ENCODE results near the gene PEX12. TPM values are rescaled to one million over a fixed set of nuclear protein-coding genes. Genes with fewer than 3 reads are reported as not detected.

PEX12 gene
- total and polyA plus RNA-seq, 2 of the 4 experiments (the other 2 are of a cell fraction), result 4.5 to 7.9 TPM

- Histone ChIP-seq H2BK5ac (ENCODE audit: low read depth, low read length, poor library complexity, severe bottlenecking) (no peak overlapping the region), H4K91ac (ENCODE audit: insufficient read depth, low read depth, low read length) (no peak overlapping the region), H4K5ac (ENCODE audit: low read depth, low read length) (no peak overlapping the region), H3K56ac (ENCODE audit: extremely low read depth, insufficient read depth, low read length) (no peak overlapping the region), H3K14ac (replicated peaks; ENCODE audit: low read depth, low read length) (no peak overlapping the region), H2AK9ac (replicated peaks; ENCODE audit: low read depth, low read length, poor library complexity) (no peak overlapping the region), H3K9ac (ENCODE audit: low read depth, low read length) (no peak overlapping the region), H3K27ac (ENCODE audit: insufficient read depth, low read length) (no peak overlapping the region), H3K4me3 (ENCODE audit: insufficient read depth, low read depth, low read length) (no peak overlapping the region), H3K18ac (ENCODE audit: low read depth, low read length) (no peak overlapping the region), H3K4me1 (ENCODE audit: control insufficient read depth, insufficient read depth, low read length) (no peaks in the 10 kb centered on the region; the same call in 1 of the 2 replicates), H4K8ac (ENCODE audit: low read depth in 2 of 2, low read length in 2 of 2) (no peak overlapping the region), H3K36me3 (ENCODE audit: control insufficient read depth, insufficient read depth, low read length) (no peaks in the 10 kb centered on the region), H2AFZ (replicated peaks; ENCODE audit: low read length, poor library complexity) (no peak overlapping the region), H2BK15ac (ENCODE audit: low read depth, low read length) (no peak overlapping the region), H3K4me2 (ENCODE audit: low read depth, low read length) (no peak overlapping the region), H3K9me3 (ENCODE audit: control insufficient read depth, insufficient read depth, low read length) (no peaks in the 10 kb centered on the region), H2AK5ac (ENCODE audit: low read depth, low read length) (no peak overlapping the region), H2BK20ac (ENCODE audit: low read depth, low read length) (no peak overlapping the region), H3K79me1 (ENCODE audit: low read depth in 1 of 2, low read length in 2 of 2) (peaks cover 9 to 21% of the 10 kb centered on the region in 2 experiments; a peak in 3 of 4 replicates), H4K20me1 (ENCODE audit: insufficient read depth, low read length) (0 out of 2 replicates have a peak, but pooled peaks cover under 1% of the 10 kb centered on the region), H3K27me3 (ENCODE audit: control insufficient read depth, insufficient read depth, low read length) (no peaks in the 10 kb centered on the region), H3K4ac (ENCODE audit: low read depth, low read length) (no peak overlapping the region), H2BK120ac (ENCODE audit: low read depth, low read length) (no peak overlapping the region), H3K23ac (ENCODE audit: low read depth, low read length) (no peak overlapping the region), H3K9me1 (ENCODE audit: insufficient read depth, low read length) (no peaks in the 10 kb centered on the region; the same call in none of the 2 replicates)
- no CpG with 5 or more reads among the region's 1 CpG for WGBS, 2 experiments (ENCODE audit: extremely low coverage in 2 of 2, insufficient read length in 1 of 2)
- dilution Hi-C loops (cut with HindIII; ENCODE audit: low sequenced_read_pairs, unreplicated experiment) (no loop called here), intact Hi-C loops (cut with micrococcal nuclease) (no loop called here), in situ Hi-C loops (cut with MboI; ENCODE audit: low sequenced_read_pairs) (loop anchor here (25.0 kb wide), 1 partner anchor 597 kb away; the partner anchor contains the start of gene LIG3)
- DNase-seq (no peak), ATAC-seq (ENCODE audit: low read depth) (no peak)
- ChIA-PET CTCF (no interaction called here), POLR2A (ENCODE audit: unreplicated experiment) (no interaction called here)
- BruUV-seq (replicated peaks), result no TSS peak
- no peak for TF ChIP-seq MAZ (IDR thresholded peaks at IDR 0.05; ENCODE audit: borderline replicate concordance, low read depth, low read length)
- TF ChIP-seq ELK1 (IDR thresholded peaks at IDR 0.05; ENCODE audit: borderline replicate concordance, low read depth, low read length), result no peak
- no peak for TF ChIP-seq CHD1 (IDR thresholded peaks at IDR 0.05; ENCODE audit: low read depth, low read length)
- no peak for TF ChIP-seq SMC3 (IDR thresholded peaks at IDR 0.05; ENCODE audit: low read depth, low read length)
Observed at GRCh38 chr17:35584061-35584460, 5.7 kb upstream of the PEX12 start.

Data from IMR-90 (cell line).